T-helper 17 cell (primary cell): Measurements from ENCODE around the gene NIPBL. TPM values are rescaled to one million over a fixed set of nuclear protein-coding genes. Genes with fewer than 3 reads are reported as not detected.
A peak's percentile ranks its signal among the peaks of the same experiment; 100 is the strongest.

Experiments
- ATAC-seq: fragments of 150-1000 bp; cut with Tn5 transposase; 2 replicates; pipeline ENCODE4 v1.10.0; 2021; ENCODE audit warnings: mild to moderate bottlenecking, moderate library complexity
- DNase-seq, 3 donors: peaks; one replicate each; pipeline versions ENCODE4 v3.0.0 to v3.0.0-alpha.2; 2020 to 2021
- H3K9me3 ChIP-seq: one replicate; pipeline ENCODE4 v1.7.0; 2013; ENCODE audit warnings: low read length, mild to moderate bottlenecking; ENCODE audit not compliant: control insufficient read depth, poor library complexity, severe bottlenecking
- H3K27ac Mint-ChIP-seq: one replicate; pipeline ENCODE4 v1.8.0; 2022; ENCODE audit warnings: mild to moderate bottlenecking, moderate library complexity, mixed read lengths
- H3K27me3 Mint-ChIP-seq: one replicate; pipeline ENCODE4 v1.8.0; 2022; ENCODE audit warnings: mixed read lengths
- H3K36me3 Mint-ChIP-seq: one replicate; pipeline ENCODE4 v1.8.0; 2022; ENCODE audit warnings: low read depth, mixed read lengths
- H3K4me1 Mint-ChIP-seq: one replicate; pipeline ENCODE4 v1.8.0; 2022; ENCODE audit warnings: mild to moderate bottlenecking, mixed read lengths
- H3K4me3 Mint-ChIP-seq: one replicate; pipeline ENCODE4 v1.8.0; 2022; ENCODE audit warnings: mild to moderate bottlenecking, moderate library complexity, mixed read lengths
- total RNA-seq, 4 donors: library from RNA in 2 of 4; stranded (reverse) in 2 of 4; gene quantifications; one replicate each; pipeline ENCODE4 v1.2.3 and lab custom pipeline; 2022 to 2026

The NIPBL gene
- total RNA-seq, 2 donors from 2014 or later = 113 to 118 TPM

- Mint-ChIP-seq H3K27me3 (no peaks in the 10 kb centered on the region), H3K4me3 (no peak overlapping the region), H3K36me3 (no peaks in the 10 kb centered on the region), H3K27ac (no peak overlapping the region), H3K4me1 (peaks cover 22% of the 10 kb centered on the region)
- DNase-seq (no peak), ATAC-seq (peak; percentile 83)
- H3K9me3 ChIP-seq = no peaks in the 10 kb centered on the region
Observed at GRCh38 chr5:36870399-36871040, 6.0 kb upstream of the NIPBL start.

- no peaks in the 10 kb centered on the region for H3K9me3 ChIP-seq
- H3K27me3 Mint-ChIP-seq = no peaks in the 10 kb centered on the region
- H3K4me3 Mint-ChIP-seq = peak overlapping the region; percentile 96
- DNase-seq (no peak), ATAC-seq (no peak)
- peaks cover 33% of the 10 kb centered on the region for H3K4me1 Mint-ChIP-seq
- H3K36me3 Mint-ChIP-seq = no peaks in the 10 kb centered on the region
- peak overlapping the region; percentile 98 for H3K27ac Mint-ChIP-seq
Observed at GRCh38 chr5:36874465-36874864, 2.1 kb upstream of the NIPBL start.

GRCh38 chr5:36875051-36875789, 1.3 kb upstream of the NIPBL start:
- DNase-seq (peak; percentile 17 to 49 (median 47)), ATAC-seq (peak; percentile 19)
- no peaks in the 10 kb centered on the region for H3K9me3 ChIP-seq
- no peaks in the 10 kb centered on the region for H3K36me3 Mint-ChIP-seq
- H3K27me3 Mint-ChIP-seq = no peaks in the 10 kb centered on the region
- peak overlapping the region; percentile 98 for H3K27ac Mint-ChIP-seq
- peak overlapping the region; percentile 96 for H3K4me3 Mint-ChIP-seq
- peaks cover 33% of the 10 kb centered on the region for H3K4me1 Mint-ChIP-seq

- Mint-ChIP-seq H3K4me1 (peaks cover 30% of the 10 kb centered on the region), H3K27ac (peak overlapping the region; percentile 98), H3K27me3 (no peaks in the 10 kb centered on the region), H3K4me3 (peak overlapping the region; percentile 96), H3K36me3 (no peaks in the 10 kb centered on the region)
- DNase-seq (peak; percentile 64 to 70 (median 69)), ATAC-seq (peak; percentile 67)
- no peaks in the 10 kb centered on the region for H3K9me3 ChIP-seq
Observed at GRCh38 chr5:36875790-36876298, 725 bp upstream of the NIPBL start.

GRCh38 chr5:36876965-36877666, 547 bp downstream of the NIPBL start:
- Mint-ChIP-seq H3K27ac (peak overlapping the region; percentile 98), H3K4me1 (peaks cover 35% of the 10 kb centered on the region), H3K27me3 (no peaks in the 10 kb centered on the region), H3K4me3 (peak overlapping the region; percentile 96), H3K36me3 (no peaks in the 10 kb centered on the region)
- no peaks in the 10 kb centered on the region for H3K9me3 ChIP-seq
- ATAC-seq = peak; percentile 32
- peak in 1 of 3 donors; percentile 44 for DNase-seq

GRCh38 chr5:36877667-36878391, 1.3 kb downstream of the NIPBL start:
- H3K9me3 ChIP-seq = no peaks in the 10 kb centered on the region
- H3K36me3 Mint-ChIP-seq = no peaks in the 10 kb centered on the region
- H3K27me3 Mint-ChIP-seq = no peaks in the 10 kb centered on the region
- DNase-seq = no peak
- peak overlapping the region; percentile 98 for H3K27ac Mint-ChIP-seq
- peak overlapping the region; percentile 96 for H3K4me3 Mint-ChIP-seq
- ATAC-seq = peak; percentile 26
- peaks cover 39% of the 10 kb centered on the region for H3K4me1 Mint-ChIP-seq

- Mint-ChIP-seq H3K36me3 (no peaks in the 10 kb centered on the region), H3K27ac (peak overlapping the region; percentile 98), H3K27me3 (no peaks in the 10 kb centered on the region), H3K4me1 (peaks cover 39% of the 10 kb centered on the region), H3K4me3 (peak overlapping the region; percentile 96)
- DNase-seq (no peak), ATAC-seq (no peak)
- no peaks in the 10 kb centered on the region for H3K9me3 ChIP-seq
Observed at GRCh38 chr5:36878392-36879082, 2.0 kb downstream of the NIPBL start.

GRCh38 chr5:36879274-36880033, 2.9 kb downstream of the NIPBL start:
- DNase-seq (no peak), ATAC-seq (no peak)
- peak overlapping the region; percentile 98 for H3K27ac Mint-ChIP-seq
- H3K9me3 ChIP-seq = no peaks in the 10 kb centered on the region
- no peaks in the 10 kb centered on the region for H3K27me3 Mint-ChIP-seq
- peak overlapping the region; percentile 96 for H3K4me3 Mint-ChIP-seq
- H3K36me3 Mint-ChIP-seq = no peaks in the 10 kb centered on the region
- peaks cover 44% of the 10 kb centered on the region for H3K4me1 Mint-ChIP-seq

GRCh38 chr5:36880761-36881160, 4.2 kb downstream of the NIPBL start:
- Mint-ChIP-seq H3K27me3 (no peaks in the 10 kb centered on the region), H3K4me1 (peaks cover 44% of the 10 kb centered on the region), H3K36me3 (peaks cover 2% of the 10 kb centered on the region), H3K4me3 (no peak overlapping the region), H3K27ac (no peak overlapping the region)
- no peak for ATAC-seq
- no peak for DNase-seq
- no peaks in the 10 kb centered on the region for H3K9me3 ChIP-seq

GRCh38 chr5:36881304-36881703, 4.7 kb downstream of the NIPBL start:
- H3K4me1 Mint-ChIP-seq = peaks cover 47% of the 10 kb centered on the region
- peak overlapping the region; percentile 59 for H3K4me3 Mint-ChIP-seq
- H3K9me3 ChIP-seq = no peaks in the 10 kb centered on the region
- no peak overlapping the region for H3K27ac Mint-ChIP-seq
- peaks cover 2% of the 10 kb centered on the region for H3K36me3 Mint-ChIP-seq
- DNase-seq (no peak), ATAC-seq (no peak)
- no peaks in the 10 kb centered on the region for H3K27me3 Mint-ChIP-seq

GRCh38 chr5:36881807-36882206, 5.2 kb downstream of the NIPBL start:
- ATAC-seq = no peak
- peaks cover 2% of the 10 kb centered on the region for H3K36me3 Mint-ChIP-seq

GRCh38 chr5:36882250-36882649, 5.7 kb downstream of the NIPBL start:
- peaks cover 2% of the 10 kb centered on the region for H3K36me3 Mint-ChIP-seq
- no peaks in the 10 kb centered on the region for H3K27me3 Mint-ChIP-seq
- ATAC-seq = no peak
- DNase-seq = no peak
- peak overlapping the region; percentile 29 for H3K27ac Mint-ChIP-seq
- peaks cover 53% of the 10 kb centered on the region for H3K4me1 Mint-ChIP-seq
- peak overlapping the region; percentile 33 for H3K4me3 Mint-ChIP-seq
- no peaks in the 10 kb centered on the region for H3K9me3 ChIP-seq

More at GRCh38 chr5:36881807-36882206, 5.2 kb downstream of the NIPBL start:
- Mint-ChIP-seq H3K27me3 (no peaks in the 10 kb centered on the region), H3K4me1 (peaks cover 51% of the 10 kb centered on the region), H3K27ac (peak overlapping the region; percentile 29), H3K4me3 (peak overlapping the region; percentile 33)
- no peak for DNase-seq
- no peaks in the 10 kb centered on the region for H3K9me3 ChIP-seq
